GM19025 (cell line): ENCODE data around the gene ARV1.
A peak's percentile ranks its signal among the peaks of the same experiment; 100 is the strongest.

Experiments used
- ATAC-seq: cut with Tn5 transposase; IDR thresholded peaks from one replicate; pipeline ENCODE4 v1.9.1; 2021; ENCODE audit warnings: mild to moderate bottlenecking, low read depth, moderate library complexity; ENCODE audit not compliant: unreplicated experiment

ARV1 gene

GRCh38 chr1:230978491-230979388, at the start of gene ARV1, which contains the start of gene TTC13:
Gene ARV1, plus strand, starts transcription at chr1:230979094. Its CDS starts 12 bp downstream, at chr1:230979106.
Gene TTC13, minus strand, starts transcription at chr1:230978861. Its CDS starts 31 bp downstream, at chr1:230978830.
- ATAC-seq, result peak; percentile 94

- ATAC-seq, result no peak
Measured at GRCh38 chr1:230930986-230931385, 47.9 kb upstream of the ARV1 start.

GRCh38 chr1:230935852-230936251, 43.0 kb upstream of the ARV1 start:
- ATAC-seq, result no peak

- no peak for ATAC-seq
Measured at GRCh38 chr1:230936475-230936874, 42.4 kb upstream of the ARV1 start.

- no peak for ATAC-seq
Measured at GRCh38 chr1:230937371-230937770, 41.5 kb upstream of the ARV1 start.

- ATAC-seq, result no peak
Measured at GRCh38 chr1:230938924-230939368, 39.9 kb upstream of the ARV1 start.

GRCh38 chr1:230939806-230940489, 38.9 kb upstream of the ARV1 start:
- ATAC-seq, result no peak

- no peak for ATAC-seq
Measured at GRCh38 chr1:230940848-230941247, 38.0 kb upstream of the ARV1 start.

GRCh38 chr1:230943048-230943593, 35.8 kb upstream of the ARV1 start:
- ATAC-seq, result no peak

GRCh38 chr1:230948301-230948700, 30.6 kb upstream of the ARV1 start:
- ATAC-seq, result no peak

- ATAC-seq, result no peak
Measured at GRCh38 chr1:230948903-230949302, 30.0 kb upstream of the ARV1 start.

- no peak for ATAC-seq
Measured at GRCh38 chr1:230950404-230950803, 28.5 kb upstream of the ARV1 start.

- peak; percentile 75 for ATAC-seq
Measured at GRCh38 chr1:230957580-230957989, 21.3 kb upstream of the ARV1 start.

- ATAC-seq, result no peak
Measured at GRCh38 chr1:230958370-230958769, 20.5 kb upstream of the ARV1 start.

- ATAC-seq, result no peak
Measured at GRCh38 chr1:230964896-230965295, 14.0 kb upstream of the ARV1 start.

GRCh38 chr1:230965535-230965934, 13.4 kb upstream of the ARV1 start:
- ATAC-seq, result no peak

GRCh38 chr1:230966358-230966873, 12.5 kb upstream of the ARV1 start:
- ATAC-seq, result no peak

GRCh38 chr1:230970432-230970831, 8.5 kb upstream of the ARV1 start:
- no peak for ATAC-seq

GRCh38 chr1:230971771-230972170, 7.1 kb upstream of the ARV1 start:
- no peak for ATAC-seq

- ATAC-seq, result peak; percentile 37
Measured at GRCh38 chr1:230972855-230973271, 6.0 kb upstream of the ARV1 start.

GRCh38 chr1:230975636-230976035, 3.3 kb upstream of the ARV1 start:
- ATAC-seq, result no peak
